ENCODE data around the gene TIMM22.

Gene TIMM22

GRCh38 chr17:1012823-1013728, 16.1 kb downstream of the TIMM22 start:
- Histone ChIP-seq H3K27me3 (ENCODE audit: control insufficient read depth, insufficient read depth, low read length) (no peaks in the 10 kb centered on the region), H3K36me3 (ENCODE audit: control insufficient read depth, low read depth, low read length) (no peaks in the 10 kb centered on the region), H3K4me3 (ENCODE audit: low read length) (no peak overlapping the region), H3K4me1 (ENCODE audit: control insufficient read depth, low read depth, low read length) (no peaks in the 10 kb centered on the region), H3K27ac (ENCODE audit: low read length) (no peak overlapping the region), H3K9ac (ENCODE audit: low read length) (no peak overlapping the region), H3K9me3 (ENCODE audit: control insufficient read depth, low read depth, low read length) (no peaks in the 10 kb centered on the region)

- Histone ChIP-seq H3K36me3 (ENCODE audit: control insufficient read depth, low read depth, low read length) (no peaks in the 10 kb centered on the region), H3K27me3 (ENCODE audit: control insufficient read depth, insufficient read depth, low read length) (no peaks in the 10 kb centered on the region), H3K27ac (ENCODE audit: low read length) (no peak overlapping the region), H3K4me1 (ENCODE audit: control insufficient read depth, low read depth, low read length) (no peaks in the 10 kb centered on the region), H3K4me3 (ENCODE audit: low read length) (no peak overlapping the region), H3K9ac (ENCODE audit: low read length) (no peak overlapping the region), H3K9me3 (ENCODE audit: control insufficient read depth, low read depth, low read length) (no peaks in the 10 kb centered on the region)
These were observed 16.8 kb downstream of the TIMM22 start for GRCh38 chr17:1013729-1014090.

GRCh38 chr17:1018547-1018946, 21.6 kb downstream of the TIMM22 start:
- no peak overlapping the region for H3K27ac ChIP-seq (ENCODE audit: low read length)
- no peaks in the 10 kb centered on the region for H3K36me3 ChIP-seq (ENCODE audit: control insufficient read depth, low read depth, low read length)
- H3K27me3 ChIP-seq (ENCODE audit: control insufficient read depth, insufficient read depth, low read length): no peaks in the 10 kb centered on the region
- no peaks in the 10 kb centered on the region for H3K4me1 ChIP-seq (ENCODE audit: control insufficient read depth, low read depth, low read length)
- H3K9me3 ChIP-seq (ENCODE audit: control insufficient read depth, low read depth, low read length): no peaks in the 10 kb centered on the region
- no peak overlapping the region for H3K9ac ChIP-seq (ENCODE audit: low read length)
- no peak overlapping the region for H3K4me3 ChIP-seq (ENCODE audit: low read length)

GRCh38 chr17:1019451-1019850, 22.5 kb downstream of the TIMM22 start:
- Histone ChIP-seq H3K9ac (ENCODE audit: low read length) (no peak overlapping the region), H3K4me1 (ENCODE audit: control insufficient read depth, low read depth, low read length) (no peaks in the 10 kb centered on the region), H3K36me3 (ENCODE audit: control insufficient read depth, low read depth, low read length) (no peaks in the 10 kb centered on the region), H3K27ac (ENCODE audit: low read length) (no peak overlapping the region), H3K9me3 (ENCODE audit: control insufficient read depth, low read depth, low read length) (no peaks in the 10 kb centered on the region), H3K4me3 (ENCODE audit: low read length) (no peak overlapping the region), H3K27me3 (ENCODE audit: control insufficient read depth, insufficient read depth, low read length) (no peaks in the 10 kb centered on the region)

GRCh38 chr17:1021147-1021546, 24.2 kb downstream of the TIMM22 start:
- no peaks in the 10 kb centered on the region for H3K9me3 ChIP-seq (ENCODE audit: control insufficient read depth, low read depth, low read length)
- H3K36me3 ChIP-seq (ENCODE audit: control insufficient read depth, low read depth, low read length): no peaks in the 10 kb centered on the region
- no peaks in the 10 kb centered on the region for H3K4me1 ChIP-seq (ENCODE audit: control insufficient read depth, low read depth, low read length)
- H3K4me3 ChIP-seq (ENCODE audit: low read length): no peak overlapping the region
- H3K27ac ChIP-seq (ENCODE audit: low read length): no peak overlapping the region
- no peaks in the 10 kb centered on the region for H3K27me3 ChIP-seq (ENCODE audit: control insufficient read depth, insufficient read depth, low read length)
- H3K9ac ChIP-seq (ENCODE audit: low read length): no peak overlapping the region

- Histone ChIP-seq H3K27me3 (ENCODE audit: control insufficient read depth, insufficient read depth, low read length) (no peaks in the 10 kb centered on the region), H3K9ac (ENCODE audit: low read length) (no peak overlapping the region), H3K27ac (ENCODE audit: low read length) (no peak overlapping the region), H3K36me3 (ENCODE audit: control insufficient read depth, low read depth, low read length) (no peaks in the 10 kb centered on the region), H3K4me1 (ENCODE audit: control insufficient read depth, low read depth, low read length) (no peaks in the 10 kb centered on the region), H3K4me3 (ENCODE audit: low read length) (no peak overlapping the region), H3K9me3 (ENCODE audit: control insufficient read depth, low read depth, low read length) (no peaks in the 10 kb centered on the region)
These were observed 25.5 kb downstream of the TIMM22 start for GRCh38 chr17:1022278-1023024.

- Histone ChIP-seq H3K36me3 (ENCODE audit: control insufficient read depth, low read depth, low read length) (no peaks in the 10 kb centered on the region), H3K27me3 (ENCODE audit: control insufficient read depth, insufficient read depth, low read length) (no peaks in the 10 kb centered on the region), H3K4me1 (ENCODE audit: control insufficient read depth, low read depth, low read length) (no peaks in the 10 kb centered on the region), H3K9ac (ENCODE audit: low read length) (no peak overlapping the region), H3K27ac (ENCODE audit: low read length) (no peak overlapping the region), H3K9me3 (ENCODE audit: control insufficient read depth, low read depth, low read length) (no peaks in the 10 kb centered on the region), H3K4me3 (ENCODE audit: low read length) (no peak overlapping the region)
These were observed 27.1 kb downstream of the TIMM22 start for GRCh38 chr17:1024076-1024475.

GRCh38 chr17:1025733-1026598, 29.0 kb downstream of the TIMM22 start:
- Histone ChIP-seq H3K4me3 (ENCODE audit: low read length) (no peak overlapping the region), H3K27me3 (ENCODE audit: control insufficient read depth, insufficient read depth, low read length) (peaks cover 5% of the 10 kb centered on the region), H3K27ac (ENCODE audit: low read length) (no peak overlapping the region), H3K36me3 (ENCODE audit: control insufficient read depth, low read depth, low read length) (no peaks in the 10 kb centered on the region), H3K4me1 (ENCODE audit: control insufficient read depth, low read depth, low read length) (no peaks in the 10 kb centered on the region), H3K9me3 (ENCODE audit: control insufficient read depth, low read depth, low read length) (no peaks in the 10 kb centered on the region), H3K9ac (ENCODE audit: low read length) (no peak overlapping the region)

GRCh38 chr17:1026599-1026975, 29.7 kb downstream of the TIMM22 start:
- H3K27ac ChIP-seq (ENCODE audit: low read length): no peak overlapping the region
- no peak overlapping the region for H3K9ac ChIP-seq (ENCODE audit: low read length)
- peaks cover 8% of the 10 kb centered on the region for H3K27me3 ChIP-seq (ENCODE audit: control insufficient read depth, insufficient read depth, low read length)
- no peak overlapping the region for H3K4me3 ChIP-seq (ENCODE audit: low read length)
- H3K36me3 ChIP-seq (ENCODE audit: control insufficient read depth, low read depth, low read length): no peaks in the 10 kb centered on the region
- no peaks in the 10 kb centered on the region for H3K9me3 ChIP-seq (ENCODE audit: control insufficient read depth, low read depth, low read length)
- no peaks in the 10 kb centered on the region for H3K4me1 ChIP-seq (ENCODE audit: control insufficient read depth, low read depth, low read length)

- peaks cover 9% of the 10 kb centered on the region for H3K27me3 ChIP-seq (ENCODE audit: control insufficient read depth, insufficient read depth, low read length)
- H3K9ac ChIP-seq (ENCODE audit: low read length): no peak overlapping the region
- H3K27ac ChIP-seq (ENCODE audit: low read length): no peak overlapping the region
- no peaks in the 10 kb centered on the region for H3K9me3 ChIP-seq (ENCODE audit: control insufficient read depth, low read depth, low read length)
- H3K4me3 ChIP-seq (ENCODE audit: low read length): no peak overlapping the region
- no peaks in the 10 kb centered on the region for H3K36me3 ChIP-seq (ENCODE audit: control insufficient read depth, low read depth, low read length)
- peaks cover under 1% of the 10 kb centered on the region for H3K4me1 ChIP-seq (ENCODE audit: control insufficient read depth, low read depth, low read length)
These were observed 30.1 kb downstream of the TIMM22 start for GRCh38 chr17:1027044-1027443.

- Histone ChIP-seq H3K9ac (ENCODE audit: low read length) (no peak overlapping the region), H3K9me3 (ENCODE audit: control insufficient read depth, low read depth, low read length) (no peaks in the 10 kb centered on the region), H3K4me1 (ENCODE audit: control insufficient read depth, low read depth, low read length) (peaks cover 9% of the 10 kb centered on the region), H3K36me3 (ENCODE audit: control insufficient read depth, low read depth, low read length) (no peaks in the 10 kb centered on the region), H3K4me3 (ENCODE audit: low read length) (no peak overlapping the region), H3K27ac (ENCODE audit: low read length) (no peak overlapping the region), H3K27me3 (ENCODE audit: control insufficient read depth, insufficient read depth, low read length) (peaks cover 28% of the 10 kb centered on the region)
These were observed 32.4 kb downstream of the TIMM22 start for GRCh38 chr17:1029196-1029921.
